ENCODE data around the gene SVIL. TPM values are rescaled to one million over a fixed set of nuclear protein-coding genes. Genes with fewer than 3 reads are reported as not detected.
"Not testable (repeated sequence)": the region's sequence is repeated elsewhere in the genome, so short reads cannot be mapped to it uniquely, and the experiment has no call there.

Gene SVIL
- total RNA-seq, 4 donors from 2014 or later: 585 to 1,262 (median 942) TPM

DNA sequence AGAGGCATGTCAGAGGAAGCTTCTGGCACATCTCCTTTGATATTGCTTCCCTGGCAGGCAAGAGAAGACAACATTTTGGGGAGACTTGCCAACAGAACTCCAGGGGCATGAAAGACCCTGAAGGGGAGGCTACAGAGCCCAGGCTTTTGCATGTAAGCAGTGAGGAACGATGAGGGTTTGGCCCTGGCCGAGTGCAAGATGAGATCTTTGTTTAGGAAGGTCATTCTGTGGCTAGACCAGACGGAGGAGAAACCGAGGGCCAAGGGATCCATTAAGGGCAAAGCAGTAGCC, 3.8 kb downstream of the SVIL start:
- H3K27ac ChIP-seq: peak overlapping the region; percentile 76 to 93 (median 82)
- ATAC-seq: no peak
- no peak for TF ChIP-seq EP300 (IDR thresholded peaks at IDR 0.05)
- TF ChIP-seq, protein P1, sequence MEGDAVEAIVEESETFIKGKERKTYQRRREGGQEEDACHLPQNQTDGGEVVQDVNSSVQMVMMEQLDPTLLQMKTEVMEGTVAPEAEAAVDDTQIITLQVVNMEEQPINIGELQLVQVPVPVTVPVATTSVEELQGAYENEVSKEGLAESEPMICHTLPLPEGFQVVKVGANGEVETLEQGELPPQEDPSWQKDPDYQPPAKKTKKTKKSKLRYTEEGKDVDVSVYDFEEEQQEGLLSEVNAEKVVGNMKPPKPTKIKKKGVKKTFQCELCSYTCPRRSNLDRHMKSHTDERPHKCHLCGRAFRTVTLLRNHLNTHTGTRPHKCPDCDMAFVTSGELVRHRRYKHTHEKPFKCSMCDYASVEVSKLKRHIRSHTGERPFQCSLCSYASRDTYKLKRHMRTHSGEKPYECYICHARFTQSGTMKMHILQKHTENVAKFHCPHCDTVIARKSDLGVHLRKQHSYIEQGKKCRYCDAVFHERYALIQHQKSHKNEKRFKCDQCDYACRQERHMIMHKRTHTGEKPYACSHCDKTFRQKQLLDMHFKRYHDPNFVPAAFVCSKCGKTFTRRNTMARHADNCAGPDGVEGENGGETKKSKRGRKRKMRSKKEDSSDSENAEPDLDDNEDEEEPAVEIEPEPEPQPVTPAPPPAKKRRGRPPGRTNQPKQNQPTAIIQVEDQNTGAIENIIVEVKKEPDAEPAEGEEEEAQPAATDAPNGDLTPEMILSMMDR (IDR thresholded peaks at IDR 0.05): no peak
- no peak for TF ChIP-seq POLR2AphosphoS5 (IDR thresholded peaks at IDR 0.05)
- no peak for TF ChIP-seq POLR2A (IDR thresholded peaks at IDR 0.05)
- peak overlapping the region; percentile 14 to 45 for H3K4me3 ChIP-seq
- no peaks in the 10 kb centered on the region for H3K36me3 ChIP-seq
- 27 to 63% methylated on average over 3 to 4 of the region's 4 CpGs for WGBS, 2 donors (ENCODE audit: low coverage in 1 of 2)
- H3K4me1 ChIP-seq: peaks cover 8 to 90% (median 29%) of the 10 kb centered on the region in 3 donors
- H3K9me3 ChIP-seq: no peaks in the 10 kb centered on the region
- H3K27me3 ChIP-seq: no peaks in the 10 kb centered on the region

DNA sequence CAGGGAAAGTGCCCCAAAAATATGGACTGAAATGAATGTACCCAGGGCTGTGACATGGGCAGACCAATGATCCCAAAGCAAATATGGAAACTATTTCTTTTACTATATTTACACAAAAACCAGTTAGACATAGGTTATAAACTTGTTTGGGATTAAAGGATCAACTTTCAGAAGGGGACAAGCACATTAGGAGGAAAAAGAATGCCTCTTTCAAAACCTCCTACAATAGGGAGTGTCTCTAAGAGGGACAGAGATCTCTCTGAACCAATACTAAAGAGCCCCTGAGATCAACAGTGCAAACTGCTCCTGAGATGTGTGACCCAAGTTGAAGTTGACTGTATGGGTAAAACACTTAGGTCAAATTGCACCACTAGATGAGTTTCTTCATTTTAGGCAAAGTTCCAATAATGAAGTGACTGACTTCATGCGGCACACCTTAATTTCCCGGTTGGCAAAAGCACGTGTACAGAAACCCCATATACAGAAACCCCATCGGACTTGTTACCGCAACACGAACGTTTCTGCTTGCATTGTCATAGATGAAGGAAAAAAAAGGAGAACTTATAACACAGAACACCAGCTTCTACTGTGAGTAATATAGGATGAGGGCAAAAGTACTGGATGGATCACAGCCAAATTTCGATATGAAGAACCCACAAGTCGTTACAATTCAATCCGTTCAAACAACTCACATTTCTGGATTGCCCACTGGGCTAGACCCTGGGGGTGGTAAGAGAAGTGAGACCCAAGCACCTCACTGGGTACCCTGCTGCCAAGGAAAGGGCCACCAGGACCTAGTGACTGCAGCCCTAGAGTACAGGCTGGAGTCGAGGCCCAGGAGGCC, 4.3 kb downstream of the SVIL start:
- no peaks in the 10 kb centered on the region for H3K36me3 ChIP-seq
- ATAC-seq: no peak
- H3K9me3 ChIP-seq: no peaks in the 10 kb centered on the region
- peak overlapping the region; percentile 76 to 93 (median 82) for H3K27ac ChIP-seq
- WGBS, 2 donors (ENCODE audit: low coverage in 1 of 2): 54 to 68% methylated on average over 3 to 11 of the region's 11 CpGs
- H3K4me3 ChIP-seq: peak overlapping the region; percentile 14 to 45
- TF ChIP-seq EP300 (IDR thresholded peaks at IDR 0.05) (no peak), POLR2AphosphoS5 (IDR thresholded peaks at IDR 0.05) (peak; percentile 66), POLR2A (IDR thresholded peaks at IDR 0.05) (no peak)
- peaks cover 5 to 90% (median 23%) of the 10 kb centered on the region in 3 donors for H3K4me1 ChIP-seq
- H3K27me3 ChIP-seq: no peaks in the 10 kb centered on the region

DNA sequence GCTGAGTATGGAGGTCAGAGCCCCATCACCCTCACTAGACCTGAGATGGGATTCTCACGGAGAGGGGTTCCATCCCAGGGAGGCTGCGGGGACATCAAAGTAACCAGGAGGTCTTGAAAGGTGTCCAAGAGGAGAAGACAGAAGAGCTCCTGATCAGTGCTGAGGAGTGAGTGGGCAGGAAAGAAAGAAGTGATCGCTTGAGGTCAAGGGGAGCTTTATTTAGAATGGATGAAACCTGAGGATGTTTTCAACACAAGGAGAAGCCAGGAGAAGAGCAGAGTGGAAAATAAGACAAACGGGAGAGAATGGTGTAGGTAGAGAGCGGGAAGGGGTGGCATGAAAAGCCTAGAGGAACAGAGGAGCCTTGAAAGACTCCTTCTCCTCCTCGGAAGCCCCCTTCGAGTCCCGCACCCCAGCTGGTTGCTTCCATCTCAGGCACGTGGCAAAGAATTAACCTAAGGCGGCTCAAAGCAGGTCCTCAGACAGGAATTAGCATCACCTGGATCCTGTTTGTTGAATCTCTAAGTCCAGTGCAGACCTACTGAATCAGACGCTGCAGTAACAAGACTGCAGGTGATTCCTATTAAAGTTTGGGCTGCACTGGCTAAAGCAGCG, 5.8 kb downstream of the SVIL start:
- no peaks in the 10 kb centered on the region for H3K36me3 ChIP-seq
- TF ChIP-seq POLR2AphosphoS5 (IDR thresholded peaks at IDR 0.05) (no peak), POLR2A (IDR thresholded peaks at IDR 0.05) (no peak), EP300 (IDR thresholded peaks at IDR 0.05) (no peak)
- TF ChIP-seq, protein P1 (IDR thresholded peaks at IDR 0.05): no peak
- WGBS, 2 donors (ENCODE audit: low coverage in 1 of 2): 56 to 59% methylated on average over 7 to 8 of the region's 12 CpGs
- peak overlapping the region in 1 of 2 donors; percentile 45 for H3K4me3 ChIP-seq
- no peaks in the 10 kb centered on the region for H3K27me3 ChIP-seq
- no peaks in the 10 kb centered on the region for H3K9me3 ChIP-seq
- ATAC-seq: no peak
- H3K4me1 ChIP-seq: peaks cover 6 to 90% (median 27%) of the 10 kb centered on the region in 3 donors
- peak overlapping the region; percentile 14 to 93 (median 82) for H3K27ac ChIP-seq

DNA sequence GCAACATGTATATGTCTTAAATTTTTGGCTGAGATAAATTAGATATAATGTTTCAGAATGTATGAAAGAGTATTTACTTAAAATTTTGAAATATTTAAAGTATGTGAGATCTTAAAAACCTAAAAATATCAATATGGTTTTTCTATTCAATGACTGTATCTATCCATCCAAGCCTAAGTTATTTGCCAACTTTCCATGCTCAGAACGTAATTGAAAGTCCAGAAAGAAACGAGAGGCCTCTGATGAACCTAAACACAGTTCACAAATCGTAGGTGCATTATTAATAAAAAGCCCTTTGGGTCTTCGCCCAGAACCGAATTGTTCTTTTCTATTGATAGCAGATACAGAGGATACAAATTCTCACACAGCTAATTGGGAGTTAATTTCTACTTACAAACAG, 6.5 kb downstream of the SVIL start:
- peaks cover 6 to 95% (median 27%) of the 10 kb centered on the region in 3 donors for H3K4me1 ChIP-seq
- no peaks in the 10 kb centered on the region for H3K36me3 ChIP-seq
- H3K27me3 ChIP-seq: no peaks in the 10 kb centered on the region
- no peaks in the 10 kb centered on the region for H3K9me3 ChIP-seq
- H3K4me3 ChIP-seq: peak overlapping the region in 1 of 2 donors; percentile 45
- ATAC-seq: no peak
- H3K27ac ChIP-seq: peak overlapping the region; percentile 14 to 93 (median 82)
- TF ChIP-seq POLR2AphosphoS5 (IDR thresholded peaks at IDR 0.05) (no peak), EP300 (IDR thresholded peaks at IDR 0.05) (no peak), POLR2A (IDR thresholded peaks at IDR 0.05) (no peak)
- TF ChIP-seq, protein P1 (IDR thresholded peaks at IDR 0.05): no peak
- WGBS, 2 donors (ENCODE audit: low coverage in 1 of 2): 29 to 46% methylated on average over 5 of the region's 5 CpGs

DNA sequence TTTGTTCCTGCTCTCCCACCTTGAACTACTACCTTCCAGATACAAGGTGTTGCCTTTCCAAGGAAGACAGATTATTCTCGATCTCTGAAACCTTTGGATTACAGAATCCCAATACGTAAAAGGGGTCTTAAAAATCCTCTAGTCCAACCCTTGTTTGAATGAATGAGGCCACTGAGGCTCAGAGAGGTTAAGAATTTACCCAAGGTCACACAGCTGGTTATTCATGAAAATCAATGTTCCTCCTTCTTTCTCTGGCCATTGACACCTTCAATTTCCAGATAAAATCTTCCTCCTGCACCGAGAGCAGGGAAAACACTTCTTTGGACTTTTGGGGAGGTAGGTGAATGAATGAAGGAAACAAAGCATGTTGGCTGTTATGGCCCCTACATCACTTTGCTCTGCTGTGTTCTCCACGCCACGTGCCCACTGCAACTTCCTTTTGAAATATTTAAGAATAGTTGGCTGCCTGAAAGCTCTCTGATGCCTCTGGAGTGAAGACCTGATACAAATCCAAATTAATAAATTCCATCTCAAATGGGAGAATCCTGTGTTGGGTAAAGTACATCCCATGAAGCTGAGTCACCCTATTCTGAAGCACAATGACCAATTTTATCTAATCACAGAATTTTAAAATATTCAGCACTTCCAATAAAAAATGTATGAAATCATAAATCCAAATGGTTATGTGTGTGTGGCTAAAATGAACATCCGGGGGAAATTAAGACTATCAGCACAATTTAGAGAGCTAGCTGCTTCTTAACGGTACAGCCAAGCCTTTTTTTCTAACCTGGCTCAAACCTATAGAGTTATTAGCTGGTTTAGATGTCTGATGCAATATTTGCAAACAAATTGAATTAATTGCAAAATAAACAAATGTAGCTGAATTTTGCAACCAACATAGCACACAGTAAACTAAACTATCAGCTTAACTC, 7.3 kb downstream of the SVIL start:
- Histone ChIP-seq H3K27ac (peak overlapping the region in 3 of 4 donors; percentile 81 to 93 (median 84)), H3K27me3 (no peaks in the 10 kb centered on the region), H3K9me3 (no peaks in the 10 kb centered on the region), H3K4me3 (no peak overlapping the region), H3K36me3 (no peaks in the 10 kb centered on the region), H3K4me1 (peaks cover 6 to 98% (median 32%) of the 10 kb centered on the region in 3 donors)
- no peak for ATAC-seq
- TF ChIP-seq EP300 (IDR thresholded peaks at IDR 0.05) (no peak), POLR2AphosphoS5 (IDR thresholded peaks at IDR 0.05) (no peak), POLR2A (IDR thresholded peaks at IDR 0.05) (no peak)
- TF ChIP-seq, protein P1 (IDR thresholded peaks at IDR 0.05): no peak
- 46 to 56% methylated on average over 5 to 7 of the region's 7 CpGs for WGBS, 2 donors (ENCODE audit: low coverage in 1 of 2)

DNA sequence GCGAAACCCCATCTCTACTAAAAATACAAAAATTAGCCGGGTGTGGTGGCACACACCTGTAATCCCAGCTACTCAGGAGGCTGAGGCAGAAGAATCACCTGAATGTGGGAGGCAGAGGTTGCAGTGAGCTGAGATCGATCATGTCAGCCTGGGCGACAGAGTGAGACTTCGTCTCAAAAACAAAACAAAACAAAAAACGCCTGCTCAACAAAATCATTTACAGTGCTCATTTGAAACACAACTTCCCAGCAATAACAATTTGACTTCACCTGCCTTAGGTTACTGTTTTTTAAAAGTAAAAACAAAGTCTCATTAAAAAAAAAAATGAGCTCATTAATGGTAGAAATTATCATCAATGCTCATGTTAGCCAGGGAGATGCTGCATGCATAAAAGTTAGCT, 10.4 kb downstream of the SVIL start:
- not testable (repeated sequence) for H3K27me3 ChIP-seq, H3K36me3 ChIP-seq, H3K4me3 ChIP-seq, H3K9me3 ChIP-seq, ATAC-seq
- WGBS, 2 donors (ENCODE audit: low coverage in 1 of 2): 42 to 64% methylated on average over 4 of the region's 6 CpGs
- peak overlapping the region; percentile 54 to 84 (median 72) for H3K27ac ChIP-seq
- H3K4me1 ChIP-seq: peaks cover 6 to 98% (median 24%) of the 10 kb centered on the region in 3 donors
